OCI-LY3 (cell line): ENCODE measurements around the gene TRMT10A.
A peak's percentile ranks its signal among the peaks of the same experiment; 100 is the strongest.
"Not testable (repeated sequence)": the region's sequence is repeated elsewhere in the genome, so short reads cannot be mapped to it uniquely, and the experiment has no call there.

Experiments
- H2AFZ ChIP-seq: fragments of 200-600, 300-600 bp; shearing (Covaris generic); 2 replicates; pipeline ENCODE4 v1.6.0; 2014; ENCODE audit warnings: antibody characterized with exemption, low read depth, low read length
- H3K27ac ChIP-seq: fragments of 200-600, 300-600 bp; sonication (generic); 2 replicates; pipeline ENCODE4 v1.5.1; 2014; ENCODE audit warnings: mild to moderate bottlenecking, low read length, moderate library complexity, mixed read lengths
- H3K27me3 ChIP-seq: fragments of 200-600, 300-600 bp; sonication (generic); 2 replicates; pipeline ENCODE4 v1.6.1; 2014; ENCODE audit warnings: low read depth, low read length, mixed read lengths
- H3K36me3 ChIP-seq: fragments of 200-600, 300-600 bp; sonication (generic); replicated peaks from 2 replicates; pipeline ENCODE3; 2014; ENCODE audit warnings: low read depth, low read length, mixed read lengths
- H3K4me1 ChIP-seq: fragments of 300-600, 200-600 bp; sonication (generic); 2 replicates; pipeline ENCODE4 v1.6.1; 2014; ENCODE audit warnings: low read length, mixed read lengths
- H3K4me2 ChIP-seq: fragments of 200-600, 300-600 bp; sonication (generic); 2 replicates; pipeline ENCODE4 v1.6.1; 2014; ENCODE audit warnings: low read length, mixed read lengths
- H3K4me3 ChIP-seq: fragments of 300-600, 200-600 bp; sonication (generic); 2 replicates; pipeline ENCODE4 v1.5.1; 2014; ENCODE audit warnings: antibody characterized with exemption, mild to moderate bottlenecking, low read length, moderate library complexity
- H3K79me2 ChIP-seq: fragments of 300-600, 200-600 bp; shearing (Covaris generic); 2 replicates; pipeline ENCODE4 v1.6.1; 2014; ENCODE audit warnings: mild to moderate bottlenecking, low read length, mixed read lengths
- H3K9ac ChIP-seq: fragments of 300-600, 200-600 bp; shearing (Covaris generic); 2 replicates; pipeline ENCODE4 v1.6.0; 2014; ENCODE audit warnings: mild to moderate bottlenecking, low read length, moderate library complexity
- H3K9me3 ChIP-seq: fragments of 200-600, 300-600 bp; shearing (Covaris generic); 2 replicates; pipeline ENCODE4 v1.6.1; 2014; ENCODE audit warnings: low read length, mixed read lengths; ENCODE audit not compliant: insufficient read depth
- H4K20me1 ChIP-seq: fragments of 200-600, 300-600 bp; sonication (generic); 2 replicates; pipeline ENCODE4 v1.6.1; 2016; ENCODE audit warnings: low read length, mixed read lengths; ENCODE audit not compliant: insufficient read depth
- CTCF ChIP-seq: fragments of 200-600, 300-600 bp; sonication (generic); IDR thresholded peaks from 2 replicates; pipeline ENCODE4 v1.5.1; 2014; ENCODE audit warnings: antibody characterized with exemption, low read length, low read depth
- EZH2phosphoT487 ChIP-seq: fragments of 200-600 bp; shearing (Covaris generic); IDR thresholded peaks from 2 replicates; pipeline ENCODE4 v1.6.1; 2018; ENCODE audit warnings: antibody characterized with exemption, mixed run types, low read depth

The TRMT10A gene

GRCh38 chr4:99536271-99536670 lies 27.6 kb downstream of the TRMT10A start:
- Histone ChIP-seq H2AFZ (no peak overlapping the region), H3K4me2 (no peak overlapping the region), H3K4me3 (no peak overlapping the region), H4K20me1 (no peaks in the 10 kb centered on the region), H3K79me2 (no peaks in the 10 kb centered on the region), H3K9ac (no peak overlapping the region), H3K27ac (no peak overlapping the region), H3K27me3 (no peaks in the 10 kb centered on the region), H3K4me1 (peaks cover 12% of the 10 kb centered on the region), H3K36me3 (no peaks in the 10 kb centered on the region), H3K9me3 (no peaks in the 10 kb centered on the region)
- no peak for TF ChIP-seq EZH2phosphoT487
- TF ChIP-seq CTCF, result no peak

GRCh38 chr4:99534699-99535098 lies 29.1 kb downstream of the TRMT10A start:
- H3K27ac ChIP-seq, H3K4me2 ChIP-seq: not testable (repeated sequence)

DNA sequence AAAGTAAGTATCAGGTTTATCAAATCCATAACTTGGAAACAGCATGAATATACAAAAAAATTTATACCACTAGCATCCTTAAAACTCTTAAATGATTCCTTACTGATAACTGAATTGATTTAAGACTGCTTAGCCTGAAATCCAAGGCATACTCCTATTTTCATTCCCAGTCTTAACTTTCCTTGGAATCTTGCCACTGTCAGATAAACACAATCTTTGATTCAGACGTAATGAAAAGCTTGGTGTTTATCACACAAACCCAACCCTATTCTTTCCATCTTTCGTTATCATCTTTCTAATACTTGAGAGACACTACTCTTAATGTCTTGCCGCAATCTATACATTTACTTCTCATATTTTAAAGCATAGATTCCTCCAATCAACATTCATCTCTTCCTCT lies 33.9 kb downstream of the TRMT10A start:
- Histone ChIP-seq H3K9ac (no peak overlapping the region), H3K27ac (no peak overlapping the region), H3K4me3 (no peak overlapping the region), H3K36me3 (no peaks in the 10 kb centered on the region), H3K4me2 (no peak overlapping the region), H2AFZ (no peak overlapping the region), H3K9me3 (no peaks in the 10 kb centered on the region), H4K20me1 (no peaks in the 10 kb centered on the region), H3K79me2 (no peaks in the 10 kb centered on the region), H3K4me1 (no peaks in the 10 kb centered on the region), H3K27me3 (no peaks in the 10 kb centered on the region)
- TF ChIP-seq EZH2phosphoT487, result no peak

More at GRCh38 chr4:99534699-99535098, 29.1 kb downstream of the TRMT10A start:
- H3K4me1 ChIP-seq, H4K20me1 ChIP-seq, H3K27me3 ChIP-seq, H2AFZ ChIP-seq, H3K36me3 ChIP-seq, H3K4me3 ChIP-seq, H3K79me2 ChIP-seq, H3K9ac ChIP-seq, H3K9me3 ChIP-seq: not testable (repeated sequence)

GRCh38 chr4:99529228-99529627 lies 34.6 kb downstream of the TRMT10A start:
- H3K4me2 ChIP-seq, result no peak overlapping the region
- H3K9me3 ChIP-seq, result no peaks in the 10 kb centered on the region
- no peak for TF ChIP-seq EZH2phosphoT487
- TF ChIP-seq CTCF, result no peak
- H3K9ac ChIP-seq, result no peak overlapping the region
- H4K20me1 ChIP-seq, result no peaks in the 10 kb centered on the region
- no peaks in the 10 kb centered on the region for H3K27me3 ChIP-seq
- H3K79me2 ChIP-seq, result no peaks in the 10 kb centered on the region
- no peaks in the 10 kb centered on the region for H3K4me1 ChIP-seq
- H2AFZ ChIP-seq, result no peak overlapping the region
- H3K4me3 ChIP-seq, result no peak overlapping the region
- H3K36me3 ChIP-seq, result no peaks in the 10 kb centered on the region
- H3K27ac ChIP-seq, result no peak overlapping the region

GRCh38 chr4:99518601-99519295 lies 45.1 kb downstream of the TRMT10A start:
- H4K20me1 ChIP-seq, result no peaks in the 10 kb centered on the region
- no peak overlapping the region for H3K9ac ChIP-seq
- H3K36me3 ChIP-seq, result no peaks in the 10 kb centered on the region
- no peaks in the 10 kb centered on the region for H3K27me3 ChIP-seq
- no peaks in the 10 kb centered on the region for H3K79me2 ChIP-seq
- H3K4me1 ChIP-seq, result peaks cover 8% of the 10 kb centered on the region
- H3K4me2 ChIP-seq, result peak overlapping the region; percentile 8
- no peak overlapping the region for H3K27ac ChIP-seq
- H3K9me3 ChIP-seq, result no peaks in the 10 kb centered on the region
- no peak overlapping the region for H2AFZ ChIP-seq
- TF ChIP-seq CTCF (no peak), EZH2phosphoT487 (no peak)
- no peak overlapping the region for H3K4me3 ChIP-seq
